ENCODE measurements around the gene AIF1L.

GRCh38 chr9:131144201-131144600, 47.9 kb downstream of the AIF1L start:
- TF ChIP-seq, protein P1, sequence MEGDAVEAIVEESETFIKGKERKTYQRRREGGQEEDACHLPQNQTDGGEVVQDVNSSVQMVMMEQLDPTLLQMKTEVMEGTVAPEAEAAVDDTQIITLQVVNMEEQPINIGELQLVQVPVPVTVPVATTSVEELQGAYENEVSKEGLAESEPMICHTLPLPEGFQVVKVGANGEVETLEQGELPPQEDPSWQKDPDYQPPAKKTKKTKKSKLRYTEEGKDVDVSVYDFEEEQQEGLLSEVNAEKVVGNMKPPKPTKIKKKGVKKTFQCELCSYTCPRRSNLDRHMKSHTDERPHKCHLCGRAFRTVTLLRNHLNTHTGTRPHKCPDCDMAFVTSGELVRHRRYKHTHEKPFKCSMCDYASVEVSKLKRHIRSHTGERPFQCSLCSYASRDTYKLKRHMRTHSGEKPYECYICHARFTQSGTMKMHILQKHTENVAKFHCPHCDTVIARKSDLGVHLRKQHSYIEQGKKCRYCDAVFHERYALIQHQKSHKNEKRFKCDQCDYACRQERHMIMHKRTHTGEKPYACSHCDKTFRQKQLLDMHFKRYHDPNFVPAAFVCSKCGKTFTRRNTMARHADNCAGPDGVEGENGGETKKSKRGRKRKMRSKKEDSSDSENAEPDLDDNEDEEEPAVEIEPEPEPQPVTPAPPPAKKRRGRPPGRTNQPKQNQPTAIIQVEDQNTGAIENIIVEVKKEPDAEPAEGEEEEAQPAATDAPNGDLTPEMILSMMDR (conservative IDR thresholded peaks at IDR 0.05): no peak
- no peak for TF ChIP-seq ZFX (IDR thresholded peaks at IDR 0.05)

Data from C4-2B (cell line).